HCT116 (cell line): ENCODE data around the gene POT1.

Experiments
- REST ChIP-seq: IDR thresholded peaks from 2 replicates; pipeline ENCODE4 v1.6.1; 2012; ENCODE audit warnings: low read depth
- TF ChIP-seq, protein P1 (sequence below), 3 experiments: fragments of 200-600 bp in 1 of 3; sonication (generic) in 1 of 3; IDR thresholded peaks in 2 of 3; conservative IDR thresholded peaks in 1 of 3; 2 replicates each; pipeline ENCODE4 v1.5.1; 2012 to 2017; ENCODE audit warnings: low read depth in 2 of 3, low read length in 2 of 3, antibody characterized with exemption in 1 of 3, borderline replicate concordance in 1 of 3, control low read depth in 1 of 3, mild to moderate bottlenecking in 1 of 3, mixed read lengths in 1 of 3, mixed run types in 1 of 3, moderate library complexity in 1 of 3; ENCODE audit not compliant: insufficient read depth in 1 of 3

DNA sequence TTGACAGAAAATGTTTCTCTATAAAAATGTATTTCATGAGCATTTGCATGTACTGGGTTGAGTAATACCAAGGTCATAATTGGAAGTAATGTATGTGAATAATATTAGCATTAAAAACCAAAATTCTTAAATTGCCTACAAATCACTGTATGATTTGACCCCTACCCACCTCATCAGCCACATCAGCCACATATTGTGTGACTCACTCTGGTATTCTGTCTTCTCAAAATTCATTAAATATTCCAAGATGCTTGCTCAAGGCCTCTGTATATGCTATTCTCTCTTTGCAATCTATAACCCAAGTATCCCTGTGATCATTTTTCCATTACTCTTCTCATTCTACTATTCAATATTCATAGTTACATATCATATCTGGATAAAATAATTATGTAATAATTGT is 21.4 kb downstream of the POT1 start:
- no peak for TF ChIP-seq REST
- TF ChIP-seq, protein P1, sequence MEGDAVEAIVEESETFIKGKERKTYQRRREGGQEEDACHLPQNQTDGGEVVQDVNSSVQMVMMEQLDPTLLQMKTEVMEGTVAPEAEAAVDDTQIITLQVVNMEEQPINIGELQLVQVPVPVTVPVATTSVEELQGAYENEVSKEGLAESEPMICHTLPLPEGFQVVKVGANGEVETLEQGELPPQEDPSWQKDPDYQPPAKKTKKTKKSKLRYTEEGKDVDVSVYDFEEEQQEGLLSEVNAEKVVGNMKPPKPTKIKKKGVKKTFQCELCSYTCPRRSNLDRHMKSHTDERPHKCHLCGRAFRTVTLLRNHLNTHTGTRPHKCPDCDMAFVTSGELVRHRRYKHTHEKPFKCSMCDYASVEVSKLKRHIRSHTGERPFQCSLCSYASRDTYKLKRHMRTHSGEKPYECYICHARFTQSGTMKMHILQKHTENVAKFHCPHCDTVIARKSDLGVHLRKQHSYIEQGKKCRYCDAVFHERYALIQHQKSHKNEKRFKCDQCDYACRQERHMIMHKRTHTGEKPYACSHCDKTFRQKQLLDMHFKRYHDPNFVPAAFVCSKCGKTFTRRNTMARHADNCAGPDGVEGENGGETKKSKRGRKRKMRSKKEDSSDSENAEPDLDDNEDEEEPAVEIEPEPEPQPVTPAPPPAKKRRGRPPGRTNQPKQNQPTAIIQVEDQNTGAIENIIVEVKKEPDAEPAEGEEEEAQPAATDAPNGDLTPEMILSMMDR (IDR thresholded peaks at IDR 0.05 in 2 of 3, conservative IDR thresholded peaks at IDR 0.05 in 1 of 3; ENCODE audit: borderline replicate concordance in 1 of 3, insufficient read depth in 1 of 3, low read depth in 2 of 3, low read length in 2 of 3), result no peak
